Choroid plexus epithelial cell (primary cell): ENCODE measurements around the gene SLC4A8.

ENCODE experiments used
- DNase-seq: peaks from one replicate; pipeline ENCODE4 v3.0.0-alpha.2; 2010; ENCODE audit warnings: low read depth
- H3K4me3 ChIP-seq: 2 replicates; pipeline ENCODE4 v1.5.1; 2011; ENCODE audit warnings: low read depth, mild to moderate bottlenecking, control low read depth, low read length, moderate library complexity
- TF ChIP-seq, protein P1 (sequence below): conservative IDR thresholded peaks from 2 replicates; pipeline ENCODE4 v1.5.1; 2011; ENCODE audit warnings: low read depth, mild to moderate bottlenecking, control low read depth, inconsistent platforms, low read length, moderate library complexity

The SLC4A8 gene

DNA sequence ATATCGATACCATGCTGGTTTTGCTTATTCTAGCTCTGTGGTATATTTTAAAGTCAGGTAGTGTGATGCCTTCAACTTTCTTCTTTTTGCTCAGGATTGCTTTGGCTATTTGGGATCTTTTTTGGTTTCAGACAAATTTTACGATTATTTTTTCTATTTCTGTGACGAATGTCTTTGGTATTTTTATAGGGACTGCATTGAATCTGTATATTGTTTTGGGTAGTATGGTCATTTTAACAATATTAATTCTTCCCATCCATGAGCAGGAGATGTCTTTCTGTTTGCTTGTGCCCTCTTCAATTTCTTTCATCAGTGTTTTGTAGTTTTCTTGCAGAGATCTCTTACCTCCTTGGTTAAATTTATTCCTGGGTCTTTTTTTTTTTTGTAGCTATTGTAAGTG is 10.8 kb upstream of the SLC4A8 start:
- DNase-seq = no peak
- TF ChIP-seq, protein P1, sequence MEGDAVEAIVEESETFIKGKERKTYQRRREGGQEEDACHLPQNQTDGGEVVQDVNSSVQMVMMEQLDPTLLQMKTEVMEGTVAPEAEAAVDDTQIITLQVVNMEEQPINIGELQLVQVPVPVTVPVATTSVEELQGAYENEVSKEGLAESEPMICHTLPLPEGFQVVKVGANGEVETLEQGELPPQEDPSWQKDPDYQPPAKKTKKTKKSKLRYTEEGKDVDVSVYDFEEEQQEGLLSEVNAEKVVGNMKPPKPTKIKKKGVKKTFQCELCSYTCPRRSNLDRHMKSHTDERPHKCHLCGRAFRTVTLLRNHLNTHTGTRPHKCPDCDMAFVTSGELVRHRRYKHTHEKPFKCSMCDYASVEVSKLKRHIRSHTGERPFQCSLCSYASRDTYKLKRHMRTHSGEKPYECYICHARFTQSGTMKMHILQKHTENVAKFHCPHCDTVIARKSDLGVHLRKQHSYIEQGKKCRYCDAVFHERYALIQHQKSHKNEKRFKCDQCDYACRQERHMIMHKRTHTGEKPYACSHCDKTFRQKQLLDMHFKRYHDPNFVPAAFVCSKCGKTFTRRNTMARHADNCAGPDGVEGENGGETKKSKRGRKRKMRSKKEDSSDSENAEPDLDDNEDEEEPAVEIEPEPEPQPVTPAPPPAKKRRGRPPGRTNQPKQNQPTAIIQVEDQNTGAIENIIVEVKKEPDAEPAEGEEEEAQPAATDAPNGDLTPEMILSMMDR = no peak
- H3K4me3 ChIP-seq = no peak overlapping the region

DNA sequence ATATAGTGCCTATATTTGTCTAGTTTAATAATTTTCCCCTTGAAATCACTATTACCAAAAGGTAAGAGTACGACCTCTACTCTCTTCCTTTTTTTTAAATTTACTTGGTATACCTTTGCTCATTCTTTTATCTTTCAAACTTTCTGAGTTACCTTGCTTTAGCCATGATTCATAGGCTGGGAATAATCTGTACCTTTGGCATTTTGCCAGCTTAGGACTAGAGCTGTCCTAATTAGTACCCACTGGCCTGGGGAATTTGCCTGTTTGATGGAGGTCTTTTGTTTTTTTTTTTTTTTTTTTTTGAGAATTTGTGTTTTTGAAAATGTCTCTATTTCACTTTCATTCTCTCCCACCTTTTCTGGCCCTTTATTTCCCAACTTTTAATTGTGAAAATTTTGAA is 8.7 kb upstream of the SLC4A8 start:
- TF ChIP-seq, protein P1 = no peak

DNA sequence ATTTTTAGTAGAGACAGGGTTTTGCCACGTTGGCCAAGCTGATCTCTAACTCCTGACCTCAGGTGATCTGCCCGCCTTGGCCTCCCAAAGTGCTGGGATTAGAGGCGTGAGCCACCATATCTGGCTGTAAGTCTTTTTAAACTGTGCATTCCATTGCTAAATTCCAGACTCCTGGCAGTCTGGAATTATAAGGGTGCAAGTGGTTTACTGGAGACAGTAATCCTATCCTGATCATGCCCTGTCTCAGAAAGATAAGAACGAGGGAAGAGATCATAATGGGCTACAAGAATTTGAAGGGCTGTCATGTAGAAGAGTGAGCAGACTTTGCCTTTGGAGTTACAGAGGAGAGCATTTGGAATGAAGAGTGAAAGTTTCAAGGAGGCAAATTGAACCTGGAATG is 6.8 kb upstream of the SLC4A8 start:
- no peak for DNase-seq
- no peak overlapping the region for H3K4me3 ChIP-seq
- TF ChIP-seq, protein P1 = no peak

More for the DNA sequence above, 8.7 kb upstream of the SLC4A8 start:
- no peak overlapping the region for H3K4me3 ChIP-seq
- DNase-seq = no peak

DNA sequence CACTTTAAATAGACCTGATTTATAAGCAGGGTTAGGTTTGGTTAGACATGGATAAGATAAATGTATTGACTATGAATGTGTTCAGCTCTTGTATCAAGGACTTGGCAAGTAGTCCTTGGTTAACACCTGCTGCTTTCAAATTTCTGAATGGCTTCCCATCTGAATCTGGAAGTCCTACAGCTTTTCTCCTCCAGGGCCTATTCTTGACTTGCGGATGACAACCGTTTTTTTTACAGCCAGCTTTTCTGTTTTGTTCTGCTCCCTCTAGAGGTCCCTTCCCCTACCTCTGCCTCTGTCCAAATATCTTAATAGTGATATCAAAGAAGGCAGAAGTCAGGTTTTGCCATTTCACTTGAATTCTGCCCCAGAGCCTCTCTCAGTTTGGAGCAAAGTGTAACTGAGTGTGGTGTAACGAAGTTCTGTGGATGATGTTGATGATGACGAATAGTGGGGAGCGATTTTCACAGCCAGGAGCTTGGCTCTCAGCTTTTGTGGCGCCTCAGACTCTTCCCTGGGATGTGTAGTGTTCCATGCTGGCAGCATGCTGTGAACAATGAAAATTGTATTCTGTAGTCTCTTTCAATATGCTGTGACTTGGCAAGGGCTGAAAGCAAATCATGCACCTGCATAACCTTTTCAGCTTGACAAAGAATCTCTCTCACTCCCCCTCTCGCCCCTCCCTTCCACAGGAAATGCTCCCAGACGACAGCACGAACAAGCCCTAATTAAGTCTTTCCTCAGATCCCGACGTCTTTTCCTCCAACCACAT is 5.0 kb upstream of the SLC4A8 start:
- TF ChIP-seq, protein P1 = peak; percentile 36
- no peak overlapping the region for H3K4me3 ChIP-seq
- peak; percentile 15 for DNase-seq

DNA sequence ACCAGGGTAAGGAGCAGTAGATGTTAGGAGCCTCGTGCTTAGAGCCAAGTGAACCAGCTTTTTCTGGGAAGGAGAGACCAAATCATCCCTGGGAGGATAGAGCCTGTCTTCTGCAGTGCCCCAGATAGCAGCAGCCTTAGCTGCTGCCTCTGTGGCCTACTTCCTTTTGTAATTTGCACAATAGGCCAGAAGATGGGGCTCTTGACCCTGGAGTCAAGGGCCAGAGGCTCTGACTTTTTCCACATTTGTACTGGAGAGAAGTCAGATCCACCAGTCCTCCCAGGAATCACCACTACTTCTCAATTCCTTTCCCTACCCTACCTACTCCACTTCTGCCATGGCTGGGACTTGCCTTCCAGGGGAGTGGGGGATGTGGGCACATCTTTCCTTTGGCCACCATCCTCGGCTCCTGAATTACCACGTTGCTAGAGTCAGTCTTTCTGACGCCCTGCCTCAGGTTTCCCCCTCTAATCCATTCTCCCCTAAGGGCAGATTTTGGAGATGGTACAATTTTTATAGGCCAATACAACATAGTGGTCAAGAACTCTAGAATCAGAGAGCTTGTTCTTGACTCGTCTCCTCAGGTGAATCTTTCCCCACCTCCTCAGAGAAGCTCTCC is 3.3 kb upstream of the SLC4A8 start:
- TF ChIP-seq, protein P1 = peak; percentile 80
- DNase-seq = peak; percentile 80
- no peak overlapping the region for H3K4me3 ChIP-seq

DNA sequence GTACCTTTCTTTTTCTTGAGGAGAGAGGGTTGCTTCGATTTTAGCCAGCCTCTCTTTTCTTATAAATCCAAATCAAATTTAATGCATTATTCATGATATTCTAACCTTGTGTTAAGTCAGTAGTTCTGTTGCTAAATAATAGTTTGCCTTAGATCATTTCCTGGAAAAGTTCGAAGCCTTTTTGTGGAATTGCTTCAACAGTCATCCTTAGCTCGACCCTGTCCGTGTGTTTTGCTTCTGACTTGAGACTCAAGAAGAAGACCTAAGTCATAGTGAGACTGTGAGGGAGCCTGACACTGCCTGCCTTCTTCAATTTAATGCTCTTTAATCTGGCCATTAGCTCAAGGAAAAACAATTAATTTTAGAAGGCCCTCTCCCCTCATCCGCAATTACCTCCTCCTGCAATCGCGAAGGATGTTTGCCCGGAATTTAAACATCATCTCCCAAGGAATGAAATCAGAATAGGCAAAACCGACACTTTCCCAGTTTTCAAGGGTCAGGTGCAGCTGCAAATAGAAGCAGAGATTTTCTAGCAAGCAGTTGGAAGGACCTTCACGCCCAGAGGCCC is 453 bp upstream of the SLC4A8 start:
- TF ChIP-seq, protein P1 = no peak
- H3K4me3 ChIP-seq = no peak overlapping the region
- DNase-seq = no peak
